NT2/D1 (cell line): ENCODE results near the gene NIT2.

Source experiments
- SUZ12 ChIP-seq: IDR thresholded peaks from 2 replicates; pipeline ENCODE4 v1.6.1; 2011; ENCODE audit not compliant: insufficient read length, insufficient read depth; ENCODE audit errors: extremely low read depth
- ZNF274 ChIP-seq: IDR thresholded peaks from 2 replicates; pipeline ENCODE4 v1.6.1; 2011; ENCODE audit warnings: mild to moderate bottlenecking, low read depth, low read length

- TF ChIP-seq SUZ12: no peak
- no peak for TF ChIP-seq ZNF274
Measured at GRCh38 chr3:100288288-100288894, 46.2 kb upstream of the NIT2 start.
